ENCODE results near the gene RSPH6A. TPM values are rescaled to one million over a fixed set of nuclear protein-coding genes. Genes with fewer than 3 reads are reported as not detected.

RSPH6A gene
- total and polyA plus RNA-seq, 2 of the 13 experiments (the other 11 are each of a cell fraction or from before 2014, with no cell fraction given): 0.07 TPM; not detected in 1

DNA sequence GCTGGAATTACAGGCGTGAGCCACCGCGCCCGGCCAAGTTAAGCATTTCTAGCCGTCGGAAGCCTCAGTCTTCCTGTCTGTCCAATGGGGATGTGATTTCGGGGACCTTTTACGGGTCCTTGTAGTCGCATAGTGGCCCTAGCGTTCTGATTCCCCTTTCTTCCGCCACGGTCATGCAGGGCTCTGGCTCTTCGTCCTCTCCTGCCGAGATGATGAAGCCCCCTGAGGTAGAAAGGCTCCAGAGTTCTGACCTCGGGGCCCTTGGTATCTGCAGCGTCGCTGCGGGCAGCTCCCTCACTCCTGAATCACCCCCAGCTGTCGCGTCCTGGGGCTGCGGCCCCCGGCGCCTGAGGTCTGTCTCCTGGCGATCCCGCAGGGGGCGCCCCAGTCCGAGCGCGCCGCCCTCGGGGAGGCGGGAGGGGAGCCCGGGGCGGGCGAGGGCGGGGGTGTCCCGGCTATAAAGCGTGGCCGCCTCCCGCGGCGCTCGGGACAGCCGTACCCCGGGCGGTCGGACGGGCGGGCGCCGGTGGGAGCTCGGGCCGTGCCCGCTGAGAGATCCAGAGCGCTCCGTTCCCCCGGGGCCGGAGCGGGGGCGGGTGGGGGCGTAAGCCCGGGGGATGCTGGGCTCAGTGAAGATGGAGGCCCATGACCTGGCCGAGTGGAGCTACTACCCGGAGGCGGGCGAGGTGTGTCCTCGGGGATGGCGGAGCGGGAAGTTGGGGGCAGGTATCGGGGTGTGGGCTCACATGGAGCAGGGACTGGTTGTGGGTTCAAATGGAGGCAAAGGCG is 48.9 kb upstream of the RSPH6A start, which contains the start of gene FOXA3 (continued):
- no peak for TF ChIP-seq ZNF280D (CRISPR knock-in tag; IDR thresholded peaks at IDR 0.05)
- TF ChIP-seq HHEX (CRISPR knock-in tag; IDR thresholded peaks at IDR 0.05): no peak
- no peak for TF ChIP-seq FOXK2 (IDR thresholded peaks at IDR 0.05)
- no peak for TF ChIP-seq MTF2 (CRISPR knock-in tag; IDR thresholded peaks at IDR 0.05; ENCODE audit: borderline replicate concordance)
- TF ChIP-seq NFKBIZ (CRISPR knock-in tag; IDR thresholded peaks at IDR 0.05): no peak
- TF ChIP-seq PRMT3 (CRISPR knock-in tag; IDR thresholded peaks at IDR 0.05; ENCODE audit: borderline replicate concordance, low read depth): no peak
- TF ChIP-seq ZNF484 (CRISPR knock-in tag; IDR thresholded peaks at IDR 0.05; ENCODE audit: borderline replicate concordance, low read depth): no peak
- no peak for TF ChIP-seq ZNF460 (CRISPR knock-in tag; IDR thresholded peaks at IDR 0.05; ENCODE audit: borderline replicate concordance)
- TF ChIP-seq PRPF4 (IDR thresholded peaks at IDR 0.05; ENCODE audit: low read depth, low read length, poor library complexity, severe bottlenecking): no peak
- TF ChIP-seq ZNF713 (CRISPR knock-in tag; IDR thresholded peaks at IDR 0.05): no peak
- no peak for TF ChIP-seq BRCA1 (CRISPR knock-in tag; IDR thresholded peaks at IDR 0.05)
- TF ChIP-seq SNAI1 (CRISPR knock-in tag; IDR thresholded peaks at IDR 0.05; ENCODE audit: borderline replicate concordance): peak; percentile 88; the same call in 1 of the 2 replicates
- no peak; the same call in none of the 2 replicates for TF ChIP-seq CBFB (CRISPR knock-in tag; IDR thresholded peaks at IDR 0.05)
- TF ChIP-seq TP53 (CRISPR knock-in tag; conservative IDR thresholded peaks at IDR 0.05): no peak
- TF ChIP-seq EP300 (IDR thresholded peaks at IDR 0.05; ENCODE audit: low read depth in 2 of 2, low read length in 2 of 2): peak in 1 of 2 experiments; percentile 43; a peak in 1 of 4 replicates
- TF ChIP-seq EP300 (CRISPR knock-in tag; IDR thresholded peaks at IDR 0.05; ENCODE audit: borderline replicate concordance): no peak
- TF ChIP-seq, protein P1, sequence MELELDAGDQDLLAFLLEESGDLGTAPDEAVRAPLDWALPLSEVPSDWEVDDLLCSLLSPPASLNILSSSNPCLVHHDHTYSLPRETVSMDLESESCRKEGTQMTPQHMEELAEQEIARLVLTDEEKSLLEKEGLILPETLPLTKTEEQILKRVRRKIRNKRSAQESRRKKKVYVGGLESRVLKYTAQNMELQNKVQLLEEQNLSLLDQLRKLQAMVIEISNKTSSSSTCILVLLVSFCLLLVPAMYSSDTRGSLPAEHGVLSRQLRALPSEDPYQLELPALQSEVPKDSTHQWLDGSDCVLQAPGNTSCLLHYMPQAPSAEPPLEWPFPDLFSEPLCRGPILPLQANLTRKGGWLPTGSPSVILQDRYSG (CRISPR knock-in tag; IDR thresholded peaks at IDR 0.05): no peak
- no peak for TF ChIP-seq HOXA7 (CRISPR knock-in tag; IDR thresholded peaks at IDR 0.05)
- no peak for TF ChIP-seq MYPOP (CRISPR knock-in tag; IDR thresholded peaks at IDR 0.05)
- TF ChIP-seq ADNP (CRISPR knock-in tag; IDR thresholded peaks at IDR 0.05): peak; percentile 90; the same call in 1 of the 2 replicates
- no peak for TF ChIP-seq SIN3B (IDR thresholded peaks at IDR 0.05; ENCODE audit: low read length)
- 0 out of 2 replicates have a peak, but pooled peaks have one; percentile 29 for TF ChIP-seq ZNF792 (CRISPR knock-in tag; IDR thresholded peaks at IDR 0.05)
- TF ChIP-seq ZNF253 (CRISPR knock-in tag; IDR thresholded peaks at IDR 0.05; ENCODE audit: borderline replicate concordance): no peak
- no peak for TF ChIP-seq CEBPG (CRISPR knock-in tag; IDR thresholded peaks at IDR 0.05)

Measured in HepG2 (cell line).